GM21619 (cell line): ENCODE data around the gene ACOT2.
"Not testable (repeated sequence)": the region's sequence is repeated elsewhere in the genome, so short reads cannot be mapped to it uniquely, and the experiment has no call there.

Experiments used
- ATAC-seq: cut with Tn5 transposase; IDR thresholded peaks from one replicate; pipeline ENCODE4 v1.9.1; 2021; ENCODE audit not compliant: unreplicated experiment

Gene ACOT2, protein sequence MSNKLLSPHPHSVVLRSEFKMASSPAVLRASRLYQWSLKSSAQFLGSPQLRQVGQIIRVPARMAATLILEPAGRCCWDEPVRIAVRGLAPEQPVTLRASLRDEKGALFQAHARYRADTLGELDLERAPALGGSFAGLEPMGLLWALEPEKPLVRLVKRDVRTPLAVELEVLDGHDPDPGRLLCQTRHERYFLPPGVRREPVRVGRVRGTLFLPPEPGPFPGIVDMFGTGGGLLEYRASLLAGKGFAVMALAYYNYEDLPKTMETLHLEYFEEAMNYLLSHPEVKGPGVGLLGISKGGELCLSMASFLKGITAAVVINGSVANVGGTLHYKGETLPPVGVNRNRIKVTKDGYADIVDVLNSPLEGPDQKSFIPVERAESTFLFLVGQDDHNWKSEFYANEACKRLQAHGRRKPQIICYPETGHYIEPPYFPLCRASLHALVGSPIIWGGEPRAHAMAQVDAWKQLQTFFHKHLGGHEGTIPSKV

DNA sequence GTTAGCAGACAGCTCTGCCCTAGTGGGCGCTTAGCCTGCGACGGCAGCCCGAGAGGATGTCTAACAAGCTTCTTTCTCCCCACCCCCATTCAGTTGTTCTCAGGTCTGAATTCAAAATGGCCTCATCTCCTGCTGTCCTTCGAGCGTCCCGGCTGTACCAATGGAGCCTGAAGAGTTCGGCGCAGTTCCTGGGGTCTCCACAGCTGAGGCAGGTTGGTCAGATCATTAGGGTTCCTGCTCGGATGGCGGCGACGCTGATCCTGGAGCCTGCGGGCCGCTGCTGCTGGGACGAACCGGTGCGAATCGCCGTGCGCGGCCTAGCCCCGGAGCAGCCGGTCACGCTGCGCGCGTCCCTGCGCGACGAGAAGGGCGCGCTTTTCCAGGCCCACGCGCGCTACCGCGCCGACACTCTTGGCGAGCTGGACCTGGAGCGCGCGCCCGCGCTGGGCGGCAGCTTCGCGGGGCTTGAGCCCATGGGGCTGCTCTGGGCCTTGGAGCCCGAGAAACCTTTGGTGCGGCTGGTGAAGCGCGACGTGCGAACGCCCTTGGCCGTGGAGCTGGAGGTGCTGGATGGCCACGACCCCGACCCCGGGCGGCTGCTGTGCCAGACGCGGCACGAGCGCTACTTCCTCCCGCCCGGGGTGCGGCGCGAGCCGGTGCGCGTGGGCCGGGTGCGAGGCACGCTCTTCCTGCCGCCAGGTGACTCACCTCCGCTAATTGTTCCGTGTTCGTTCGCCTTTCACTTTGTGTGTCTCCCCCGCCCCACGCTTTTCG is at the start of gene ACOT2:
Gene ACOT2, plus strand, starts transcription at position 29 of the 774 bp plus-strand sequence. Its CDS starts 28 bp downstream, at position 57.
- ATAC-seq, result peak; percentile 64

GRCh38 chr14:73521229-73521628 is 47.8 kb upstream of the ACOT2 start:
- ATAC-seq, result no peak

DNA sequence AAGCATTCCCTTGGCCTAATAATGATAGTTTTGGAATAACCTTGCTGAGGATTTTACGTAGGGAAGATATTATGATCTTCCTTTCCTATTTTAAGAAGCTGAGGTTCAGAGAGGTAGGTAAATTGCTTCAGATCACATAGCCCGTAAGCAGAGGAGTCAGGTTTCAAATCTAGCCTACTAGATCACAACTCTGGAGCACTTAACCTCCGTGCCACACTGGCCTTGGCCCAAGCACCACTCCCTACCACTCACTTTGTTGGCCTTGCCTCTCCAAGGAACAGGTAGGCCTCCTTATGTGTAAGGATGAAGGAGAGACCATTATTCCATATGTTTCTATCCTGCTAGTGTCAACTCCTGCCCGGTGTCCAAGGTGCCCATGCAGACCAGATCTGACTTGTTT is 44.5 kb upstream of the ACOT2 start:
- ATAC-seq, result no peak

- ATAC-seq, result no peak
Measured at GRCh38 chr14:73526036-73526984, 42.7 kb upstream of the ACOT2 start.

GRCh38 chr14:73529356-73529755 is 39.7 kb upstream of the ACOT2 start:
- ATAC-seq, result not testable (repeated sequence)

GRCh38 chr14:73531971-73532370 is 37.0 kb upstream of the ACOT2 start:
- not testable (repeated sequence) for ATAC-seq

GRCh38 chr14:73537244-73538045 is 31.6 kb upstream of the ACOT2 start:
- ATAC-seq, result not testable (repeated sequence)

GRCh38 chr14:73539017-73539416 is 30.0 kb upstream of the ACOT2 start:
- not testable (repeated sequence) for ATAC-seq

DNA sequence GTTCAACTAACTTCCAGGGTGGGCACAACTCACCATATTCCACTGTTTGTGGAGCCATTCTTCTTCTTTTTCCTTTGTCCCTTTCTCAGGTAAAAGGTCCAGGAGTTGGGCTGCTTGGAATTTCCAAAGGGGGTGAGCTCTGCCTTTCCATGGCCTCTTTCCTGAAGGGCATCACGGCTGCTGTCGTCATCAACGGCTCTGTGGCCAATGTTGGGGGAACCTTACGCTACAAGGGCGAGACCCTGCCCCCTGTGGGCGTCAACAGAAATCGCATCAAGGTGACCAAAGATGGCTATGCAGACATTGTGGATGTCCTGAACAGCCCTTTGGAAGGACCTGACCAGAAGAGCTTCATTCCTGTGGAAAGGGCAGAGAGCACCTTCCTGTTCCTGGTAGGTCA is 26.1 kb upstream of the ACOT2 start:
- ATAC-seq, result not testable (repeated sequence)

DNA sequence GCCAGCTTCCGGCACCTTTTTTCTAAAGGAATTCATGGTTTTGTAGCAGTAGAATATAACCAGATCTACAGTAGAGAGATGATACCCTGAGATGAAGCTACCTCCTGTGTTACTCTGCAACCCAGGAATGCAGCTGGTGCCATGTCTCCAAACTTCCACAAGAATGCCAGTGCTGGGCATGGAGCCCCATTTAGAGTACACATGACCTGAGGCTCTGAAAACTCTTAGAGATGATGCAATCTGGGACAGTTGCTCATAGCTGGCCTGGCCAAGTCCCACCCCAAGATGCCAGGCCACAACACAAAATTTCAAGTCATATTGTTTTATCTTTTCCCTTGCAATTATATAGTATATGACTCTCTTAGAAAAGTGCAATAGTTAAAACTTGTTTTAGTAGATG is 23.7 kb upstream of the ACOT2 start:
- not testable (repeated sequence) for ATAC-seq

GRCh38 chr14:73549097-73549496 is 19.9 kb upstream of the ACOT2 start:
- not testable (repeated sequence) for ATAC-seq

DNA sequence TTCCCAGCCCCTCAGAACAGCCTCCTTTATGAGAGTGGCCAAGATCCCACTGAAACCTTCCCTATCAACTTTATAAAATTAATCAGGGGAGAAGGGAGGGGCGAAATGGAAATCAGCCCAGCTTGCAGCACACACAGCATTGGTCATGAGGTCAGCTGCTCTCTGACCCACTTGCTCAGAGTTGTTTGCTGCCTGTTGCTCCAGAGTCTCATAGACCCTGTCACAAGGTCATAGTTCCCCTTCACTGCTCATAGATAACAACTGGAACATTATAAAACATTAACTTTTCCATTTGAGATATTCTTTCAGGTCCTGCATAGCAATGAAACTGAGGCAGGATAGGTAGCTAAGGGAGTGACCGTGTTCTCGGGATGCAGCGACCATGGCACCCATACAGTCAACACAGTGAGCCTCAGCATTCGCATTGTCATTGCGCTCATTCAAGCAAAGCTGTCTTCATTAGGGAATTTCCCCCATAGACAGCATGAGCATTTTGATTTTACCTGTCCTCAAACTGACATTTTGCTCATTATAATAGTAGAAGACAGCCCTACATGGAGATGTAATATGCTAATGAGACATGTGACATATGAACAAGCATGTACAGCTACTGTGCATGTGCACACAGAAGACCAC is 19.0 kb upstream of the ACOT2 start:
- ATAC-seq, result not testable (repeated sequence)

- no peak for ATAC-seq
Measured at GRCh38 chr14:73553845-73554244, 15.2 kb upstream of the ACOT2 start.

- not testable (repeated sequence) for ATAC-seq
Measured at GRCh38 chr14:73557201-73557600, 11.8 kb upstream of the ACOT2 start.

- ATAC-seq, result not testable (repeated sequence)
Measured at GRCh38 chr14:73558238-73558637, 10.8 kb upstream of the ACOT2 start.

- not testable (repeated sequence) for ATAC-seq
Measured at GRCh38 chr14:73562256-73562655, 6.8 kb upstream of the ACOT2 start.

GRCh38 chr14:73562696-73563095 is 6.3 kb upstream of the ACOT2 start:
- ATAC-seq, result not testable (repeated sequence)

DNA sequence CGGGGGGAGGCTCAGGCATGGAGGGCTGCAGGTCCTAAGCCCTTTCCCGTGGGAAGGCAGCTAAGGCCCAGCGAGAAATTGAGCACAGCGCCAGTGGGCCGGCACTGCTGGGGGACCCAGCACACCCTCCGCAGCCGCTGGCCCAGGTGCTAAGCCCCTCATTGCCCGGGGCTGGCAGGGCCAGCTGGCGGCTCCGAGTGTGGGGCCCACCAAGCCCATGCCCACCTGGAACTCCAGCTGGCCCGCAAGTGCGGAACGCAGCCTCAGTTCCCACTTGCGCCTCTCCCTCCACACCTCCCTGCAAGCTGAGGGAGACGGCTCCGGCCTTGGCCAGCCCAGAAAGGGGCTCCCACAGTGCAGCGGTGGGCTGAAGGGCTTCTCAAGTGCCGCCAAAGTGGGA is 2.6 kb upstream of the ACOT2 start:
- not testable (repeated sequence) for ATAC-seq

GRCh38 chr14:73566935-73567334 is 2.1 kb upstream of the ACOT2 start:
- not testable (repeated sequence) for ATAC-seq
